ENCODE measurements around the gene CCNL2. TPM values are rescaled to one million over a fixed set of nuclear protein-coding genes. Genes with fewer than 3 reads are reported as not detected.
"Not testable (repeated sequence)": the region's sequence is repeated elsewhere in the genome, so short reads cannot be mapped to it uniquely, and the experiment has no call there.

Gene CCNL2
- total RNA-seq, 1 donor from 2014 or later: 185 TPM

GRCh38 chr1:1432951-1433803 lies 34.0 kb upstream of the CCNL2 start:
- DNase-seq (ENCODE audit: low read depth): no peak

- no peak for DNase-seq (ENCODE audit: low read depth)
Observed at GRCh38 chr1:1432274-1432950, 33.3 kb upstream of the CCNL2 start.

GRCh38 chr1:1431845-1432273 lies 32.7 kb upstream of the CCNL2 start:
- peak; percentile 42 for DNase-seq (ENCODE audit: low read depth)

DNA sequence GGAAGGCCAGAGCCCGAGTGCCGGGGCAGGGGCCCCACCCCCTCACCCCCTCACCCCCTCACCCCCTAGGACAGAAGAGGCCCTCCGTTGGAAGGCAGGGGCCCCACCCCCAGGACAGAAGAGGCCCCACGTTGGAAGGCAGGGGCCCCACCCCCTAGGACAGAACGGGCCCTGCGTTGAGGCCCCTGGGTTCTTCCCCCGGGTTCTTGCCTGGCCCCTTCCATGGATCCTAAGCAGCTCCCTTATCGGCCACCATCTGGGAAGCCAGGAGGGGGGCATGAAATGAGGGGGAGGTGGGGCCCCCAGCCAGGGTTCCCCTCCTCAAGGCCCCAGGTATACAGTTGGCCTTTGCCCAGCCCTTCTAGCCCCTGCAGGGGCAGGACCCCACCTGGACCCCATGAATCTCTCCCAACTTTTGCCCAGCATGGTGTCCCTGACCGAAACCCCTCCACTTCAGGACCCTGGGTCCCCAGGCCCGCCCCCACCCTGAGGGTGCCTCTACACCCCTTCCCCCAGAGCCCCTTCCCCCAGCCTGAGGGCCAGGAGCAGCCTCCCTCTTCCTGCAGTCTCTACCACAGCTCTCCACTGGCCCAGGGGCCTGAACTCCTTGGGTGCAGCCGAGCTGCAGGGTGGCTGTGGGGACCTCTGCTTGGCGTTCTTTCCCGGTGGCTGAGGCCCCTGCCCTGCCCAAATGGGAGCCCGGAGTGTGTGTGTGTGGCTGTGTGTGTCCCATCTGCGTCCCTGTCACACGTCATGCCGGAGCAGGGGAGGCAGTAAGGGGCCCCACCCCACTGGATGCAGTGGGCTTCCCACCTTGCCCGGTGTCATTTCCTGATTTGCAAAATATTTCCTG lies 32.1 kb upstream of the CCNL2 start:
- DNase-seq (ENCODE audit: low read depth): no peak

DNA sequence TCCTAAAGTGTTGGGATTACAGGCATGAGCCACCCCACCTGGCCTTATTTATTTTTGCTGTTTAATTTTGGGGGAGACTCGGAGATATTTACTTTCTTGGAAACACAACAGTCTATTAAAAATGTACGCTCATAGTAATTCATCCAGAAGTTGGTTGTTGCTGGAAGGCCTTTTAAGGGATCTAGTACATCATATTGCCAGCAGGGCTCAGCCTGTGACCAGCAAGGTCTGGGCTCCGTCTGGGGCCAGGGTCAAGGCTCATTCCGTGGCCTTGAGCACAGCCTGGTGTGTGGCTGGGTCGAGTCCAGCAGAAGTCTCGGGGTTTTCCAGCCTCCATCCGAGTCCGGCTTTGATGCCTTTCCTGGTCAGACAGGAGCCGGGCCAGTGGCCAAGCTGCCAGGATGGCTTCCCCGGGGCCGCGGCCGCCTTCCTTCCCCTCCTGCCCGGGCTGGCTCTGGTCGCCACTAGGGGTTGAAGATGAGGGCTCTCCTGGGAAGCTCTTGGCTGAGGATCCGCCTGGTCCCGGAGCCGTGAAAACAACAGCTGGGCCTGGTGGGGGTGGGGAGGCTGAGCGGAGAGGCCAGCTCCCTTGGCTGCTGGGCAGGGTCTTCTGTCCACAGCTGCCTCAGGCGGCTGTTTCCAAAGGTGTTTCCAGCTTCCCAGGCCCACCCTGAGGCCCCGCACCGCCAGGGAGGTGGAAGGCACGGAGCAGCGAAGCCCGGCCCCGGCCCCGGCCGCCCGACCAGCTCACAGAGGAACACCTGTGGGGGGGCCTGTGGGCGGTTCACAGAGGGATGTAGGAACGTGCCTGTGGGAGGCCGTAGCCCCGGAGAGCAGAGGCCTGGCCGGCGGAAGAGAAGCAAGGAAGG lies 31.2 kb upstream of the CCNL2 start:
- peak; percentile 89 for DNase-seq (ENCODE audit: low read depth)

GRCh38 chr1:1429671-1430073 lies 30.5 kb upstream of the CCNL2 start:
- DNase-seq (ENCODE audit: low read depth): no peak

GRCh38 chr1:1428967-1429366 lies 29.8 kb upstream of the CCNL2 start:
- not testable (repeated sequence) for DNase-seq (ENCODE audit: low read depth)

- no peak for DNase-seq (ENCODE audit: low read depth)
Observed at GRCh38 chr1:1428174-1428573, 29.0 kb upstream of the CCNL2 start.

DNA sequence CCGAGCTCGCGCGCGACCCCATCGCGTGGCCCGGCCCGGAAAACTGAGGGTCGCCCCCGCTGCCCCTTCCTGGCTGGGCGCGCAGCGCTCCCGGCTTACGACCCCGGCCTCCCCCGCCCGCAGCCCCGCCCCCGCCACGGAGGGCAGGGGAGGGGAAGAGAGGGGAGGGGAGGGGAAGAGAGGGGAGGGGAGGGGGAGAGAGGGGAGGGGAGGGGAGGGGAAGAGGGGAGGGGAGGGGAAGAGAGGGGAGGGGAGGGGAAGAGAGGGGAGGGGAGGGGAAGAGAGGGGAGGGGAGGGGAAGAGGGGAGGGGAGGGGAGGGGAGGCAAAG lies 28.6 kb upstream of the CCNL2 start:
- DNase-seq (ENCODE audit: low read depth): no peak

GRCh38 chr1:1427106-1427819 lies 28.1 kb upstream of the CCNL2 start:
- no peak for DNase-seq (ENCODE audit: low read depth)

- DNase-seq (ENCODE audit: low read depth): no peak
Observed at GRCh38 chr1:1426496-1427105, 27.5 kb upstream of the CCNL2 start.

DNA sequence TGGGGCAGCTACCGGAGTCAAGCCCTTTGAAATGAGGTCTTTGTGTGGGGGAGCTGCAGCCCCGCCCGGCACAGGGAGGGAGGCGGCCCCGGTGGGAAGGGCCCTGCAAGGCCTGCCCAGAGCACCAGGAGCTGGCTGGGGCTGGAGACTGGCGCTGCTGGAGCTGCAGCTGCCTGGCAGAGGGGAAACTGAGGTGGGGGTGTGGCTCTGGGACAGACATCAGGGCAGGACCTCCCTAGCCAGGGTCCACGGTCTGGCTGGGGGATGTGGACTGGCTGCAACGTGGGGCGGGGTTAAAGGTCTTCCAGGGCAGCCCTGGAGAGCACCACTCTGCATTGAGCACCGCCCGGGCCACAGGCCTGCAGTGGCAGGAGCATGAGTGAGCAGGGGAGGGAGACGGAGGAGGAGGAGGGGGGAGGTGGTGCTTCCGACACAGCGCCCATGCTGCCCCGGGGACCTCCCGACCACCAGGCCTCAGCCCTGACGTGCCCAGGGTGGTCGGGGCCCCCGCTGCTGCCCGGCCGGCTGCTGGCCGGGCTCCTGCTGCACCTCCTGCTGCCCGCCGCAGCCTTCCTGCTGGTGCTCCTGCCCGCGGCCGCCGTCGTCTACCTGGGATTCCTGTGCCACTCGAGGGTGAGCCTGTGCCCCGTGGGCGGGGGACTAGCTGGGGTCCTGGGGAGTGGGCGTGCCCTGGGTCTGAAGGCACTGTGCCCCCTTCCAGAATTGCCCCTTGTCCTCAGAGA lies 26.8 kb upstream of the CCNL2 start:
- no peak for DNase-seq (ENCODE audit: low read depth)

DNA sequence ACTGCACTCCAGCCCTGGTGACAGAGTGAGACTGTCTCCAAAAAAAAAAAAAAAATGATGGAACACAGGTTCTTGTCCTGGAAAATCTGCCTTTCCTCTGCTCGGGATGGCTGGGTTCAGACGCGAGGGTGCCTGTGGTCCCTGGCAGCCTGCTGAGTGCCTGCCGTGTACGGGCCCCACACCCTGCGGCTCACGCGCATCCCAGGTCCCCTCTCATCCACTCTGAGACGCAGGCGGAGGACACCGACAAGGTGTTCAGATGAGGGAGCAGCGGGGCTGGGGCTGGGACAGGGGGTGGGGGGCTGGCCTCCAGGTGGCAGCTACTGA lies 26.3 kb upstream of the CCNL2 start:
- DNase-seq (ENCODE audit: low read depth): no peak

DNA sequence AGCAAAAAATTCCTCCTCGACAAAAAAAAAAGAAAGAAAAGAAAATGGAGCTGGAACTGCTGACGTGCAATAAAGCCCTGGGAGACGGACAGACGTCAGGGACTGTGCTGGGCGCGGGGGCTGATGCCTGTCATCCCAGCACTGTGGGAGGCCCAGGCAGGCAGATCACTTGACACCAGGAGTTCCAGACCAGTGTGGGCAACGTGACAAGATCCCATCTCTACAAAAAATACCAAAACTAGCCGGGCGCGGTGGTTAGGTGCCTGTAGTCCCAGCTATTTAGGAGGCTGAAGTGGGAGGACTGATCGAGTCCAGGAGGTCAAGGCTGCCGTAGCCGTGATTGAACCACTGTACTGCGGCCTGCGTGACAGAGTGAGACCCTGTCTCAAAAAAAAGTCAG lies 25.6 kb upstream of the CCNL2 start:
- no peak for DNase-seq (ENCODE audit: low read depth)

DNA sequence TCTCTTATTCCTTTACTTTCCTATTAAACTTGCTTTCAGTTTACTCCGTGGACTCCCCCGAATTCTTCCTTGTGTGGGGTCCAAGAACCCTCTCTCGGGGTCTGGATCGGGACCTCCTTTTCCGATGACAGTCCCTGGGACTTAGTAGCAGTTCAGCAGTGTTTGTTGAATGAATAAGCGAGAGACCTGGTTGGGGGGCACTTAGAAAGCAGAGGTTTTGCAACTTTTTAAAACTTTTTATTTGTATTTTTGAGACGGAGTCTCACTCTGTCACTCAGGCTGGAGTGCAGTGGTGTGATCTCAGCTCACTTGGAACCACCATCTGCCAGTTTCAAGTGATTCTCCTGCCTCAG lies 24.1 kb upstream of the CCNL2 start:
- no peak for DNase-seq (ENCODE audit: low read depth)

DNA sequence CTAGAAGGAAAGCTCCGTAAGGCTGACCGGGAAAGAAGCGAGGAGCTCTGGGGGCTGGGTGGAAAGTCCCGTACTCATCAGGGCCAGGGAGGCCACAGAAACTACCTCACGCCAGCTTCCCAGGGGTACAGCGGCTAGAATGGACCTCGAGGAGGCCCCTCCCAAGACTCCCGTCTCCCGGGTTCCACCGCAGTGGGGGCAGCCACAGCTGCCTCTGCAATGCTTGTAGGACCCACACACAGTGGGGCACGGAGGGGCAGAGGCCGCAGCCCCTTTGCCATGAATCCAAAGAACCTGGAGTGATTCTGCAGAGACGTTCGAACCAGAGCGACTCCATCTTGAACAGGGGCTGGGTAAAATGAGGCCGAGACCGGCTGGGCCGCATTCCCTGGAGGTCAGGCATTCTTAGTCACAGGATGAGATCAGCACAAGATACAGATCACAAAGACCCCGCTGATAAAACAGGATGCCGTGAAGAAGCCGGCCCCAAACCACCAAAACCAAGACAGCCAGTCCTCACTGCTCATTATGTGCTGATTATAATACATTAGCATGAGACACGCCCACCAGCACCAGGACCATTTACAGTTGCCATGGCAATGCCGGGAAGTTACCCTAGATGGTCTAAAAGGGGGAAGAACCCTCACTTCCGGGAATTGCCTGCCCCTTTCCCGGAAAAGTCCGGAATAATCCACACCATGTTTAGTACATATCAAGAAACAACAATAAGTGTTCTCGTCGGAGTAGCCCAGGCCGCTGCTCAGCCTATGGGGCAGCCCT lies 23.5 kb upstream of the CCNL2 start:
- no peak for DNase-seq (ENCODE audit: low read depth)

GRCh38 chr1:1421907-1422464 lies 22.9 kb upstream of the CCNL2 start:
- DNase-seq (ENCODE audit: low read depth): no peak
